Measurements from ENCODE around the gene SH3BP4.

SH3BP4 gene

DNA sequence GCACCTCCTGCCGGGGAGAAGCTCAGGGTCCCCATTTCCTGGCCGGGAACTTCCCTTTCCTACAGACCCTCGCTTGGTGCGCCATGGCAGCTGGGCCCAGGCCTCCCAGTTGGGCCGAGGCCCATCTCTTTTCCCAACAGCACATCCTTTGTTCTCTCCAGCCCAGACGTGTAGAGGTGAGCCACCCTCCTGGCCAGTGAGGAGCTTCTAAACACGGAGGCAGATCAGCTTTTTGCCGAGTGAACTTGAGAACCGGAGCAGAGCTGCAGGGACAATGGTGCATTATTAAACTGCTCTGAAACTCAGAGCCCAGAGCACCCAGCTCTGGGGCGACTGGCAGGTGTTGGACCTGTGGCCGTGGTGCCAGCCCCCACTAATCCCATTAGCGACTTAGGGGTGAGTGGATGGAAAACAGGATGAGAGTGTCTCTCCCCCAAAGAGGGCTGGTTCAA lies 25.4 kb downstream of the SH3BP4 start:
- in situ Hi-C loops (cut with HindIII; ENCODE audit: low pct_ligation_motif_present, low pct_unique_long_range_greater_than_20kb, low sequenced_read_pairs) = no loop called here
- DNase-seq = no peak

DNA sequence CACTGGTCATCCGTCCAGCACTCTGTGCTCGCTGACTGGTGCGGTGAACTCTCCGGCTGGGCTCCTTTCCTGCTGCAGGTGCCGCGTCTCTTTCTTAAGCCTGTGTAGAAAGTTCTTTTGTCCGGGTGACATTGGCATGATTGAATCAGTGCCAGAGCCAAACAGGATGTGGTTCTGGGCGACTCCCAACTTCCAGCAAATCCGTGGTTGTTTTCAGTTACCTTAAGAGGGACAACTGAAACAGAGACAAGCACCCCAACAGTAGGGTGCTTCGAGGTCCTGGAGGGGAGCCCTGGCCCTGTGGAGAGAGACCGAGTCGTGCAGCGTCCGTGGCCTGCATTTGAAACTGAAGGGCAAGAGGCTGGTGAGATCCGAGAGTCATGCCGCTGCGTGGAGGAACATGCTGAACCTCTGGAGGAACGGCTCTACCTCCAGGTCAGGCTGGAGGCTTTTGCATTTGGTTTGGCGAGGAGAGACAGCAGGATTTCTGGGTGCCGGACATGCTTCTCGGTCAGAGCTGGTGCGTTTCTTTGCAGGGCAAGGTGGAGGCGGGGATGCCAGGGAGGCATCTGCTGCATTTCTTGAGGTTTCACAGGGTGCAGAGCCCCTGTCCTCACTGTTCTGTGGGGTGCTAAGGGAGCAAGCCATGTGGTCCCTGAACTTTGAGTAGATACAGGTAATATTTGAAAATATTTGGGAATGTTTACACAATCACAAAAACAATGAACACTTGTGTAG lies 26.8 kb downstream of the SH3BP4 start:
- peak; percentile 37 for DNase-seq
- in situ Hi-C loops (cut with HindIII; ENCODE audit: low pct_ligation_motif_present, low pct_unique_long_range_greater_than_20kb, low sequenced_read_pairs) = no loop called here

DNA sequence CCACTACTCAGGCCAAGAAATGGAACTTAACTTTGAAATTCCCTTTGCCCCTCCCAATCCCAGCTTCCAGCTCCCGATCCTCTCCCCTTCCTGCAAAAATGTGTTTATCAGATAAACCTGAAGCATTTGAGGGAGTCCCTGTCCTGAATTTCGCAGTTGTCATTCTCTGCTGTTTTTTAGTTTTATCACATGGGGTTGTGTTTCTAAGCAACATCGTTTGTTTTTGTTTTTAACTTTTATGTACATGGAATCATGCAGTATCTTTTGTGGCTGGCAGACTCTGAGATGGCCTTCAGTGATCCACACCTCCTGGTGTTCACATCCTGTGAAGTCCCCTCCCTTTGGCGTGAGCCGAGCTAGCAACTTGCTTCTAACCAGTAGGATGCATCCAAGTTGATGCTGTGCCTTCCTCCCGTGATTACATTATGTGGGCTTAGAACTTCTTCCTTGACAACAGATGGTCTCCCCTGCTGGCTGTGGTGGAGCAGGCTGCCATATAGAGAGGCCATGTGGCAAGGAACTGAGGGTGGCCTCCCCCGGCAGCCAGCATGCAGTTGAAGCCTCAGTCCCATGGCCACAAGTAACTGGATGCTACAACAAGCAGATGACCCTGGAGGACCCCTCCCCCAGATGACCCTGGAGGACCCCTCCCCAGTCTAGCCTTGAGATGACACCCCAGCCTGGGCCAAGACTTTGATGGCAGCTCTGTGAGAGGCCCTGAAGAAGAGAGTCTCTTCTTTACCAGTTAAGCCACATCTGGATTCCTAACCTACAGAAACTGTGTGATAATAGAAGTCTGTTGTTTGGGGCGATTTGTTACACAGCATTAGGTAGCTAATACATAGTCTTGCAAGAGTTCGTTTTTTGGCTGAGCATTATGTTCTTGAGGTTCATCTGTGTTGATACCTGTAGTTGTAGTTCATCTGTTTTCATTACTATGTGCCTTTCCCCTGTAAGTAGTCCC lies 27.7 kb downstream of the SH3BP4 start:
- DNase-seq = no peak
- in situ Hi-C loops (cut with HindIII; ENCODE audit: low pct_ligation_motif_present, low pct_unique_long_range_greater_than_20kb, low sequenced_read_pairs) = no loop called here

DNA sequence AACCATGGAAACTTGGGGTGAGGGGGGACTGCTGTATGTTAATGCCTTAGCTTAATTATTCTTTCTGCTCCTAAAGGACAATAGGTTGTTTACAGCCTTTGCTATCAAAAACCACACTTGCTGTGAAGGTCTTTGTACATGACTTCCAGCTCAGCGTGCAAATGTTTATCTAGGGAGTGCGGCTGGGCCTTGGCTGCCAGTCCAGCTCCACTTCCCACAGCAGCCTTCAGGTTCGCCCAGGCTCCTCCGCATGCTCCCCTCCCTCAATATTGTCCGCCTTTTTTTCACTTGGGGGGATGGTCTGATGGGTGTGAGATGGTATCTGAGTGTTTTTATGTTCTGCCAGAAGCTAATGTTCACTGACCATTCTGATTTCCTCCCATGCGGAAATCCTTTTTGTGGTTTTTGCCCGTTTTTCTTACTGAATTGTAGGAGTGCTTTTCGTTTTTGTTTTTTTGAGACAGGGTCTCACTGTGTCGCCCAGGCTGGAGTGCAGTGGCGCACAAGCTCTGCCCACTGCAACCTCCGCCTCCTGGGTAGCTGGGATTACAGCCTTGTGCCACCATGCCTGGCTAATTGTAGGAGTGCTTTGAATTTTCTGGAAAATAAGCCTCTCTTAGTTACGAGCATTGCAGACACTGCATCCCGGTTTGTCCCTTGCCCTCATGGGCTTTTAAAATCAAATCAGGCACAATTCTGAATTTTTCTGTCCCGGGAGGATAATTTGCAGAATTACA lies 28.8 kb downstream of the SH3BP4 start:
- in situ Hi-C loops (cut with HindIII; ENCODE audit: low pct_ligation_motif_present, low pct_unique_long_range_greater_than_20kb, low sequenced_read_pairs) = no loop called here
- DNase-seq = peak; percentile 61

- in situ Hi-C loops (cut with HindIII; ENCODE audit: low pct_ligation_motif_present, low pct_unique_long_range_greater_than_20kb, low sequenced_read_pairs) = no loop called here
- DNase-seq = peak; percentile 100
Measured at GRCh38 chr2:234981197-234982095, 29.6 kb downstream of the SH3BP4 start.

DNA sequence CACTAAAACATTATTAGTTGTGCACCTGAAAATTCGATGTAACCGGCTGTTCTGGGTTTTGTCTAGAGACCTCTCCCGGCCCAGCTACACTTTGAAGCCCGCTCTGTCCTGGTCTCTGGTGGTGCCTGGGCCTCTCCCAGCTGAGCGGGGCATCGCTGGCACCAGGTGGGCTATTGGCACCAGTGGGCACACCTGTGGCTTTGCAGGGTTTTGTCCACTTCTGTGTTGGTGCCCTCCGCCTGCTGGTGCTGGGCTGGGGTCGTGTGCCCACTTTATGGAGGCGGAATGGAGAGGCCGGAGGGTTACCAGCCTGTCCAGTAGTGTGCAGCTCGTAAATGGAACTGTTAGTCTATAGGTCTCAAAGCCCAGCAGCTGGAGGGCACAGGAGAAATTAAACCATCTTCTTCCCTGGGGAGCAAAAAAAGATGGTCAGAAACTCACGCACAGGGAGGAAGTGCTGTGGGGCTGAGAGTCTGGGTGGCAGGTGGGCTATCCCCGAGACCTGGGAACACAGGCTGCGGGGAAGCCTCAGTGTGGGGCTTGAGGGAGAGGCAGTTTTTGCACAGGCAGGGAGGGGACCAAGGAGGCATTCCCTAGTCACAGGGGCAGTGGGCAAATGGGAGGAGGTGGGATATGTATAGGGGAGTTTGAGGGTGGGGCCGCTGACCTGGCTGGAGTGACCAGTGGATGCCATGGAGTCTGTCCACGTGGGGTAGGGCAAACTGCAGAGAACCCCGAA lies 30.4 kb downstream of the SH3BP4 start:
- no peak for DNase-seq
- in situ Hi-C loops (cut with HindIII; ENCODE audit: low pct_ligation_motif_present, low pct_unique_long_range_greater_than_20kb, low sequenced_read_pairs) = no loop called here

DNA sequence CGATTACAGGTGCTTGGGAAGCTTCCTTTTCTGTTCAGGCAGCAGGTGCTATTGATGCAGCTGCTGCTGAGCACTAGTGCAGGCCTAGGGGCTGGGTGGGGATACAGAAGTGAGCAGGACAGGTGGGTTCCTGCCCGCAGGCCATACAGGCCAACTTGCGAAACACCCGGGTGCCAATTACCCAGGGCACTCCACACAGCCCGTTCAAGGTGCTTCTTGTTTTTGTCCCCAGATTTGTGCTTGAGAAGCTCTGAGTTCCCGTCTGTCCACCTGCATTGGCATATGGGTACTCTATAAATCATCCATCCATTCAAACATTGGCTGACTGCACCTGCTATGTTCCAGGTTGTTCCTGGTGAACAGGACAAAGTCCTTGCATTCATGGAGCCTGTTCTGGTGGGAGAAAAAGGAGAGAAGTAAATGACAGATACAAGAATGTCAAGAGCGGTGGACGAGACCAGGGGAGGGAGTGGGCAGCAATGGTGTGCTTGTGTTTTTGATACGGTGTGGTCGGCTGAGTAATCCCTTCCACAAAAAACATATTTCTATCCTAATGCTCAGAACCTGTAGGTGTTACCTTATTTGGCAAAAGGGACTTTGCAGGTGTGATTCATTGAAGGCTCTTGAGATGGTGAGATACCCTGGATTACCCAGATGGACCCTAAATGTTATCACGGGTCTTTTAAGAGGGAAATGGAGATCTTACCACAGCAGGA lies 31.4 kb downstream of the SH3BP4 start:
- in situ Hi-C loops (cut with HindIII; ENCODE audit: low pct_ligation_motif_present, low pct_unique_long_range_greater_than_20kb, low sequenced_read_pairs) = no loop called here
- DNase-seq = no peak

DNA sequence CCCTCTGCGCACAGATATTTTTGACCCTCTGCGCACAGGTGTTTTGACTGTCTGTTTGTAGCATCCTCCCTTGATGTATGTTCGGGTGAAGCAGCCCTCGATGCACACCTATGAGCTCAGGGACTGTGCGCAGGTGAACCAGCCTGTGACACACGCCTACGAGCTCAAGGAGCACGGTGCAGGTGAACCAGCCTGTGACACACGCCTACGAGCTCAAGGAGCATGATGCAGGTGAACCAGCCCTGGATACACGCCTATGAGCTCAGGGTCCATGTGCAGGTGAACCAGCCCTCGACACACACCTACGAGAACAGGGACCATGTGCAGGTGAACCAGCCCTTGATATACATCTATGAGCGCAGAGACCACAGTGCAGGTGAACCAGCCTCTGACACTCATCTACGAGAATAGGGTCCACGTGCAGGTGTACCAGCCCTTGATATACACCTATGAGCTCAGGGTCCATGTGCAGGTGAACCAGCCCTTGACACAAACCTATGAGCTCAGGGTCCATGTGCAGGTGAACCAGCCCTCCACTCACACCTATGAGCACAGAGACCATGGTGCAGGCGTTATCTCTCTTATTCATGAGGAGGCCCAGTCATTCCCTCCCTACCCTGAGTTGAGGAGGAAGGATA lies 33.9 kb downstream of the SH3BP4 start:
- in situ Hi-C loops (cut with HindIII; ENCODE audit: low pct_ligation_motif_present, low pct_unique_long_range_greater_than_20kb, low sequenced_read_pairs) = no loop called here
- no peak for DNase-seq

GRCh38 chr2:234986390-234986789 lies 34.6 kb downstream of the SH3BP4 start:
- in situ Hi-C loops (cut with HindIII; ENCODE audit: low pct_ligation_motif_present, low pct_unique_long_range_greater_than_20kb, low sequenced_read_pairs) = no loop called here
- no peak for DNase-seq

DNA sequence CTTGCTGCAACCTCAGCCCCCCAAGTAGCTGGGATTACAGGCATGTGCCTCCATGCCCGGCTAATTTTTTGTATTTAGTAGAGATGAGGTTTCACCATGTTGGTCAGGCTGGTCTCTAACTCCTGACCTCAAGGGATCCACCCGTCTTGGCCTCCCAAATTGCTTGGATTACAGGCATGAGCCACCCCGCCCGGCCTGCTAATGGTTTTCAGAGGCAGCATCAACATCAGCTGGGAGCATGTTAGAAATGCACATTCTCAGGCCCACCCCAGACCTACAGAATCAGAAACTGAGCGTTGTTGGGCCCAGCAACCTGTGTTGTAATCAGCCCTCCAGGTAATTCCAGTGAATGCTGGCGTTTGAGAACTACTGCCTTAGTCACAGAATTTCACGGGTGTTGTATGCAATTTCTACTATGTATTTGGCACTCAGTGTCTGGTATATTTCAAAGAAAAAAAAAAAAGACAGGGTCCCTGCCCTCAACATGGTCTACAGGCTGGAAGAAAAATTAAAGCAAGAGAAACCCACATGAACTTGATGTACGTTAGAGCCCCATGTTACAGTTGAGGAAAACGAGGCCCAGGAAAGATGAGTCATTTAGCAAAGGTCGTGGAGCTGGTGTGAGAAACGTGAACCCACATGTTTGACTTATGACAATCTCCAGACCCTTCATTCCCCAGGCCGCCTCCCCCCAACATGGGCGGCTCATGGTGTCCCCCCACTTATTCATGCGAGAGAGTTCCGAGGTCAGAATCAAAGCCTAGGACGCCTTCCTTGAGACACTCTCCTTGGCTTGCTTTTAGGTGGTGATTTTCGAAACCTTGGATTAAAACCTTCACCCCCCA lies 35.3 kb downstream of the SH3BP4 start:
- no peak for DNase-seq
- in situ Hi-C loops (cut with HindIII; ENCODE audit: low pct_ligation_motif_present, low pct_unique_long_range_greater_than_20kb, low sequenced_read_pairs) = no loop called here

DNA sequence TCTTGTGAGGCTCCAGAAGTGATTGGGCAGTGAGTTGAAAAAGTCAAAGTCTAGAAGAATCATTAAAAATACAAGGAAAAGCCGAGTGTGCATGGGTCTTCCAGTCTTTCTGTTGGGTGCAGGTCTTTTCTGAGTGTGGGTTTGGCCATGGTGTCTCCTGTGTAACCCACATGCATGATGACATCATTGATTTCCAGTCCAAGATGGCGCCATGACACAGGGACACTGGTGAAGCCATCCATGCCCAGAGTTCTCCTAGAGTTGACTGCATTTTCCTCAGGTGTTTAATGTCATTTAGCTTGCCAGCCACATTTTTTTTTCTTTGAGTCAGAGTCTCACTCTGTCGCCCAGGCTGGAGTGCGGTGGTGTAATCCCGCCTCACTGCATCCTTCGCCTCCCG lies 35.9 kb downstream of the SH3BP4 start:
- in situ Hi-C loops (cut with HindIII; ENCODE audit: low pct_ligation_motif_present, low pct_unique_long_range_greater_than_20kb, low sequenced_read_pairs) = no loop called here
- DNase-seq = no peak

DNA sequence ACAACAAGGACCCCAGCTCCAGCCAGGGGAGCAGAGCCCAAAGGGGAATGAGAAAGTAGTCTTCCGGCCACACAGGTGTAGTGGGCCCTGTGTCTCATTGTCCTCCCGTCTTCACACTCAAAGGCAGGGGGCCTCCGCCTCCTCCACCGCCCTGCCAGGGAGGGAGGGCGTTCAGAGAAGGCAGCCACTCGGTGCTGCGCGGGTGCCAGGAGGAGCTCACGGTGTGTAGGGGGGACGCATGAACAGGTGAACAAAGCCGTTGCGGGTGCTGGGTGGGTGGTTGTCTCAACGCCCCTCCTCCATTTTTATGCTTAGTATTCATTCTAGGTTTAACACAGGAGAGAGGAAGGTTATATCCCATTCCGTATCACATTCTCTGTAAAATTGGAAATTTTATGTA lies 36.7 kb downstream of the SH3BP4 start:
- no peak for DNase-seq
- in situ Hi-C loops (cut with HindIII; ENCODE audit: low pct_ligation_motif_present, low pct_unique_long_range_greater_than_20kb, low sequenced_read_pairs) = no loop called here

DNA sequence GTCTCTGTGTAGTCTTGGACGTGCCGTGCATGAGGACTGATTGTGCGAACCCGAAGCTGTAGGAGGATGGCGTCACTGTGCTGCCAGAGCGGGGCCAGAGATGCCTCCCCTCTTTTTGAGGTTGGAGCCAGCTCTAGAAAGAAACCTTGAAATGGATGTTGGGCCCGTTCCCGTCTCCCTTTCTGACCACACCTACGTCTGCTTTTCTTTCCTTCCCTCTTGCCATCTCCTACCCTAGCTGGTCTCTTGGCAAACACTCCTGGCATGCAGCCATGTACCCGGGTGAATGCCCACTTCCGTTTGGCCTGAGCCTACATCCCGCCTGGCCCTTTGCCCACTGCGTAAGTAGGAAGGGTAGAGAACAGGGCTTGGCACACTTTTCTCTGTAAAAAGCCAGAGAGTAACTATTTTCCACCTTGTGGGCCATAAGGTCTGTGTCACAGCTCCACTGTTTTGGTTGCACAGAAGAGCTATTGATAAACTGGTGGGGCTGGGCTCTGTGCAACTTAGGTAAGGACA lies 37.4 kb downstream of the SH3BP4 start:
- in situ Hi-C loops (cut with HindIII; ENCODE audit: low pct_ligation_motif_present, low pct_unique_long_range_greater_than_20kb, low sequenced_read_pairs) = no loop called here
- DNase-seq = peak; percentile 54

GRCh38 chr2:234990300-234990699 lies 38.5 kb downstream of the SH3BP4 start:
- in situ Hi-C loops (cut with HindIII; ENCODE audit: low pct_ligation_motif_present, low pct_unique_long_range_greater_than_20kb, low sequenced_read_pairs) = no loop called here

DNA sequence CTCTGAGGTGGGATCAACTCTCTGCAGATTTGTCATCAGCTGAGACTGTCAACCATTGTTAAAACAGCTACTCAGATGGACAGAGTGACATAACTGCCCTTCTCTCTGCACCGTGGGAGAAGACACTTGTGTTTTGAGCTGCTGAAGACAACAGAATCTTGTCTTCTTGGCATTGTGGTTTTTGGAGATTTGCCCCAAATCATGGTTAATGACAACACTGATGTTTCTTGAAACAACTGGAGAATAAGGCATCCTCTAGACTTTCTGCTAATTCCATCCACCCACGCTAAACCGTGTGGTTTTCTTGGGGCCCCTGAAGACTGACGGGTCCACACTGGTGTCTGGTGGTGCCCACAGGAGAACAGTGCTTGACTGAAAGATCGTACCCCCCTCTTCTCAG lies 39.5 kb downstream of the SH3BP4 start:
- no peak for DNase-seq
- in situ Hi-C loops (cut with HindIII; ENCODE audit: low pct_ligation_motif_present, low pct_unique_long_range_greater_than_20kb, low sequenced_read_pairs) = no loop called here

More at GRCh38 chr2:234990300-234990699, 38.5 kb downstream of the SH3BP4 start:
- DNase-seq = no peak

Data from ACHN (cell line).